Astrocyte (in vitro differentiated cells and primary cell): ENCODE measurements around the gene PCSK2.

ENCODE experiments used
- CTCF ChIP-seq: IDR thresholded peaks from 2 replicates; pipeline ENCODE4 v1.5.1; 2011; ENCODE audit warnings: low read depth, mild to moderate bottlenecking, inconsistent platforms, low read length, moderate library complexity; ENCODE audit not compliant: insufficient read depth
- EZH2 ChIP-seq: IDR thresholded peaks from 2 replicates; pipeline ENCODE4 v1.6.1; 2012; ENCODE audit warnings: mild to moderate bottlenecking, low read length, inconsistent platforms; ENCODE audit not compliant: insufficient read depth

- TF ChIP-seq CTCF (no peak), EZH2 (no peak)
These were observed 240.3 kb downstream of the PCSK2 start for GRCh38 chr20:17467120-17467655.
